GM12874 (cell line): Measurements from ENCODE around the gene FAP.

Experiments
- CTCF ChIP-seq: IDR thresholded peaks from 2 replicates; pipeline ENCODE4 v1.5.1; 2011; ENCODE audit warnings: low read depth, mild to moderate bottlenecking, control low read depth, low read length, moderate library complexity; ENCODE audit not compliant: insufficient read depth

FAP gene

GRCh38 chr2:162226836-162227235 is 16.4 kb downstream of the FAP start:
- TF ChIP-seq CTCF: no peak

GRCh38 chr2:162221064-162221463 is 22.2 kb downstream of the FAP start:
- peak; percentile 96 for TF ChIP-seq CTCF

GRCh38 chr2:162220368-162220767 is 22.9 kb downstream of the FAP start:
- no peak for TF ChIP-seq CTCF

- TF ChIP-seq CTCF: no peak
Observed at GRCh38 chr2:162219426-162219825, 23.8 kb downstream of the FAP start.

- TF ChIP-seq CTCF: no peak
Observed at GRCh38 chr2:162217598-162217997, 25.6 kb downstream of the FAP start.

GRCh38 chr2:162215162-162215561 is 28.1 kb downstream of the FAP start:
- no peak for TF ChIP-seq CTCF

- no peak for TF ChIP-seq CTCF
Observed at GRCh38 chr2:162212366-162212765, 30.9 kb downstream of the FAP start.

- no peak for TF ChIP-seq CTCF
Observed at GRCh38 chr2:162211732-162212131, 31.5 kb downstream of the FAP start.
